ENCODE measurements around the gene RNF26.

RNF26 gene

GRCh38 chr11:119374632-119375336 lies 40.5 kb downstream of the RNF26 start:
- Histone ChIP-seq H4K20me1 (ENCODE audit: insufficient read depth, low read length) (no peaks in the 10 kb centered on the region), H3K4me1 (ENCODE audit: low read length) (peaks cover 15% of the 10 kb centered on the region), H3K27me3 (ENCODE audit: low read depth, low read length) (peaks cover 3% of the 10 kb centered on the region; the same call in 1 of the 2 replicates), H3K79me2 (ENCODE audit: low read length) (no peaks in the 10 kb centered on the region), H3K9me3 (ENCODE audit: insufficient read depth, low read length) (no peaks in the 10 kb centered on the region), H3K4me2 (ENCODE audit: low read length) (peak overlapping the region; percentile 27; the same call in 1 of the 2 replicates), H3K9ac (ENCODE audit: low read length) (no peak overlapping the region), H2AFZ (ENCODE audit: low read depth, low read length) (no peak overlapping the region), H3K36me3 (replicated peaks; ENCODE audit: low read depth, low read length) (no peaks in the 10 kb centered on the region), H3K27ac (ENCODE audit: low read length) (no peak overlapping the region), H3K4me3 (ENCODE audit: low read length) (no peak overlapping the region)
- TF ChIP-seq CTCF (IDR thresholded peaks at IDR 0.05; ENCODE audit: low read depth, low read length) (no peak), EZH2phosphoT487 (IDR thresholded peaks at IDR 0.05; ENCODE audit: low read depth) (no peak)

GRCh38 chr11:119375337-119376196 lies 41.2 kb downstream of the RNF26 start:
- no peak for TF ChIP-seq EZH2phosphoT487 (IDR thresholded peaks at IDR 0.05; ENCODE audit: low read depth)
- no peak for TF ChIP-seq CTCF (IDR thresholded peaks at IDR 0.05; ENCODE audit: low read depth, low read length)
- Histone ChIP-seq H3K27me3 (ENCODE audit: low read depth, low read length) (peaks cover 7% of the 10 kb centered on the region; the same call in 1 of the 2 replicates), H3K9ac (ENCODE audit: low read length) (no peak overlapping the region), H2AFZ (ENCODE audit: low read depth, low read length) (no peak overlapping the region), H3K36me3 (replicated peaks; ENCODE audit: low read depth, low read length) (no peaks in the 10 kb centered on the region), H3K4me1 (ENCODE audit: low read length) (peaks cover 16% of the 10 kb centered on the region), H3K9me3 (ENCODE audit: insufficient read depth, low read length) (no peaks in the 10 kb centered on the region), H3K4me3 (ENCODE audit: low read length) (no peak overlapping the region), H3K79me2 (ENCODE audit: low read length) (no peaks in the 10 kb centered on the region), H4K20me1 (ENCODE audit: insufficient read depth, low read length) (no peaks in the 10 kb centered on the region), H3K27ac (ENCODE audit: low read length) (no peak overlapping the region), H3K4me2 (ENCODE audit: low read length) (no peak overlapping the region)

- Histone ChIP-seq H3K4me1 (ENCODE audit: low read length) (peaks cover 20% of the 10 kb centered on the region), H3K4me2 (ENCODE audit: low read length) (no peak overlapping the region), H3K36me3 (replicated peaks; ENCODE audit: low read depth, low read length) (no peaks in the 10 kb centered on the region), H3K27me3 (ENCODE audit: low read depth, low read length) (peaks cover 8% of the 10 kb centered on the region; the same call in 1 of the 2 replicates), H3K27ac (ENCODE audit: low read length) (no peak overlapping the region), H2AFZ (ENCODE audit: low read depth, low read length) (no peak overlapping the region), H3K9me3 (ENCODE audit: insufficient read depth, low read length) (no peaks in the 10 kb centered on the region), H3K79me2 (ENCODE audit: low read length) (no peaks in the 10 kb centered on the region), H4K20me1 (ENCODE audit: insufficient read depth, low read length) (no peaks in the 10 kb centered on the region), H3K4me3 (ENCODE audit: low read length) (no peak overlapping the region), H3K9ac (ENCODE audit: low read length) (no peak overlapping the region)
- no peak for TF ChIP-seq EZH2phosphoT487 (IDR thresholded peaks at IDR 0.05; ENCODE audit: low read depth)
- TF ChIP-seq CTCF (IDR thresholded peaks at IDR 0.05; ENCODE audit: low read depth, low read length), result no peak
Observed at GRCh38 chr11:119376197-119376847, 42.0 kb downstream of the RNF26 start.
